Activated CD8-positive, alpha-beta T cell treated with anti-CD3 and anti-CD28 coated beads for 36 hours (primary cell): ENCODE measurements around the gene P2RX1. TPM values are rescaled to one million over a fixed set of nuclear protein-coding genes. Genes with fewer than 3 reads are reported as not detected.

Experiments
- ATAC-seq: fragments of 200-7000 bp; cut with Tn5 transposase; one replicate; pipeline ENCODE4 v1.10.0; 2021; ENCODE audit warnings: mild to moderate bottlenecking, moderate library complexity
- CTCF ChIA-PET: fragments of 350-600 bp; sonication (Branson Sonifier 250); formaldehyde crosslinking; loops from one replicate; lab custom pipeline; 2021; ENCODE audit warnings: antibody characterized with exemption; lab: Charles Lee
- POLR2A ChIA-PET: fragments of 350-600 bp; sonication (Branson Sonifier 250); formaldehyde crosslinking; loops from one replicate; lab custom pipeline; 2021; ENCODE audit warnings: antibody characterized with exemption; lab: Charles Lee
- DNase-seq: peaks from one replicate; pipeline ENCODE4 v3.0.0-alpha.2; 2020
- H3K27ac Mint-ChIP-seq: one replicate; pipeline ENCODE4 v1.8.0; 2021; ENCODE audit warnings: mild to moderate bottlenecking, mixed read lengths
- H3K27me3 Mint-ChIP-seq: one replicate; pipeline ENCODE4 v1.8.0; 2021; ENCODE audit warnings: mixed read lengths
- H3K36me3 Mint-ChIP-seq: one replicate; pipeline ENCODE4 v1.8.0; 2021; ENCODE audit warnings: low read depth, mixed read lengths
- H3K4me1 Mint-ChIP-seq: one replicate; pipeline ENCODE4 v1.8.0; 2021; ENCODE audit warnings: low read depth, mixed read lengths
- H3K4me3 Mint-ChIP-seq: one replicate; pipeline ENCODE4 v1.8.0; 2021; ENCODE audit warnings: mild to moderate bottlenecking, moderate library complexity, mixed read lengths
- H3K9me3 Mint-ChIP-seq: one replicate; pipeline ENCODE4 v1.8.0; 2021; ENCODE audit warnings: mixed read lengths
- CTCF ChIP-seq: fragments of 200-600 bp; IDR thresholded peaks from one replicate; pipeline ENCODE4 v1.8.0; 2022; ENCODE audit warnings: antibody characterized with exemption, mild to moderate bottlenecking
- intact Hi-C: fragments of 100-400 bp; cut with micrococcal nuclease; formaldehyde crosslinking; loops from one replicate; pipeline ENCODE4 v1.10.0; 2022
- total RNA-seq, 2 experiments: library from RNA; stranded (reverse); gene quantifications; one replicate each; pipeline ENCODE4 v1.2.3, GENCODE V29; 2021

The P2RX1 gene
- total RNA-seq, 2 experiments from 2014 or later, result 0.43 to 1.7 TPM

GRCh38 chr17:3900646-3901045, 15.6 kb downstream of the P2RX1 start:
- Mint-ChIP-seq H3K27ac (no peak overlapping the region), H3K4me3 (no peak overlapping the region), H3K9me3 (no peaks in the 10 kb centered on the region), H3K27me3 (no peaks in the 10 kb centered on the region), H3K4me1 (no peaks in the 10 kb centered on the region), H3K36me3 (no peaks in the 10 kb centered on the region)
- intact Hi-C loops, result no loop called here
- ChIA-PET POLR2A (interaction anchor here (1.0 kb wide), 1 partner anchor 9 kb away, joined by 4 read pairs; no protein-coding TSS in a partner anchor), CTCF (interaction anchor here (1.6 kb wide), 1 partner anchor 13 kb away, joined by 6 read pairs; no protein-coding TSS in a partner anchor)
- TF ChIP-seq CTCF, result no peak
- ATAC-seq (no peak), DNase-seq (no peak)

- intact Hi-C loops, result no loop called here
- ChIA-PET POLR2A (interaction anchor here (1.3 kb wide), 1 partner anchor 16 kb away, joined by 3 read pairs; no protein-coding TSS in a partner anchor), CTCF (interaction anchor here (0.8 kb wide), 1 partner anchor 13 kb away, joined by 3 read pairs; no protein-coding TSS in a partner anchor)
- no peaks in the 10 kb centered on the region for H3K9me3 Mint-ChIP-seq
- no peak overlapping the region for H3K27ac Mint-ChIP-seq
- no peaks in the 10 kb centered on the region for H3K27me3 Mint-ChIP-seq
- no peak overlapping the region for H3K4me3 Mint-ChIP-seq
- no peaks in the 10 kb centered on the region for H3K36me3 Mint-ChIP-seq
- ATAC-seq (no peak), DNase-seq (no peak)
- H3K4me1 Mint-ChIP-seq, result peaks cover 12% of the 10 kb centered on the region
- no peak for TF ChIP-seq CTCF
These were observed 18.5 kb downstream of the P2RX1 start for GRCh38 chr17:3897731-3898130.

- ChIA-PET CTCF (interaction anchor here (1.1 to 1.4 kb wide), 3 partner anchors 16 to 159 kb away, joined by 3 to 8 read pairs (median 3); no protein-coding TSS in a partner anchor), POLR2A (interaction anchor here (0.6 to 1.3 kb wide), 3 partner anchors 9 to 66 kb away, joined by 3 read pairs; no protein-coding TSS in a partner anchor)
- Mint-ChIP-seq H3K9me3 (no peaks in the 10 kb centered on the region), H3K27me3 (no peaks in the 10 kb centered on the region), H3K4me1 (peaks cover 14% of the 10 kb centered on the region), H3K27ac (no peak overlapping the region), H3K36me3 (no peaks in the 10 kb centered on the region), H3K4me3 (no peak overlapping the region)
- no peak for TF ChIP-seq CTCF
- DNase-seq, result no peak
- intact Hi-C loops, result no loop called here
- ATAC-seq, result no peak
These were observed 19.4 kb downstream of the P2RX1 start for GRCh38 chr17:3896968-3897235.

GRCh38 chr17:3896108-3896967, 19.9 kb downstream of the P2RX1 start:
- no peak for TF ChIP-seq CTCF
- POLR2A ChIA-PET, result interaction anchor here (0.6 to 1.3 kb wide), 3 partner anchors 10 to 66 kb away, joined by 3 read pairs; no protein-coding TSS in a partner anchor
- no peaks in the 10 kb centered on the region for H3K27me3 Mint-ChIP-seq

GRCh38 chr17:3895354-3895753, 20.9 kb downstream of the P2RX1 start:
- POLR2A ChIA-PET, result no interaction called here
- intact Hi-C loops, result no loop called here
- Mint-ChIP-seq H3K4me1 (peaks cover 27% of the 10 kb centered on the region), H3K9me3 (no peaks in the 10 kb centered on the region), H3K27ac (peak overlapping the region; percentile 57), H3K27me3 (no peaks in the 10 kb centered on the region), H3K36me3 (no peaks in the 10 kb centered on the region), H3K4me3 (no peak overlapping the region)
- ATAC-seq, result no peak
- no peak for DNase-seq
- CTCF ChIA-PET, result interaction anchor here (2.1 to 2.9 kb wide), 2 partner anchors 19 to 32 kb away, joined by 8 to 21 read pairs; no protein-coding TSS in a partner anchor
- TF ChIP-seq CTCF, result no peak

More at GRCh38 chr17:3896108-3896967, 19.9 kb downstream of the P2RX1 start:
- CTCF ChIA-PET, result interaction anchor here (1.1 to 1.4 kb wide), 3 partner anchors 17 to 159 kb away, joined by 3 to 8 read pairs (median 3); no protein-coding TSS in a partner anchor
- peaks cover 20% of the 10 kb centered on the region for H3K4me1 Mint-ChIP-seq
- H3K27ac Mint-ChIP-seq, result no peak overlapping the region
- no peak overlapping the region for H3K4me3 Mint-ChIP-seq
- H3K36me3 Mint-ChIP-seq, result no peaks in the 10 kb centered on the region
- intact Hi-C loops, result no loop called here
- no peaks in the 10 kb centered on the region for H3K9me3 Mint-ChIP-seq
- ATAC-seq (no peak), DNase-seq (no peak)
